Measurements from ENCODE around the gene ZNF614. TPM values are rescaled to one million over a fixed set of nuclear protein-coding genes. Genes with fewer than 3 reads are reported as not detected.
"Not testable (repeated sequence)": the region's sequence is repeated elsewhere in the genome, so short reads cannot be mapped to it uniquely, and the experiment has no call there.

The ZNF614 gene
- total and polyA plus RNA-seq, 3 donors from 2014 or later: 8.6 to 13.9 (median 13.2) TPM

GRCh38 chr19:52034051-52034728 is 6.0 kb upstream of the ZNF614 start:
- Histone ChIP-seq H3K4me3 (no peak overlapping the region), H3K4me1 (no peaks in the 10 kb centered on the region), H3K27me3 (no peaks in the 10 kb centered on the region), H3K27ac (no peak overlapping the region), H3K9me3 (no peaks in the 10 kb centered on the region), H3K36me3 (ENCODE audit: low read depth, missing control alignments) (peaks cover 5% of the 10 kb centered on the region)
- intact Hi-C loops (cut with DNase I; ENCODE audit: low total_unique reads): no loop called here
- DNase-seq: no peak
- 96 to 97% methylated on average over 12 of the region's 12 CpGs for WGBS, 2 donors
- TF ChIP-seq POLR2A (IDR thresholded peaks at IDR 0.05) (no peak), CTCF (IDR thresholded peaks at IDR 0.05) (no peak)

GRCh38 chr19:52028780-52029123 is 573 bp upstream of the ZNF614 start:
- Histone ChIP-seq H3K4me3 (peak overlapping the region; percentile 58 to 79), H3K9me3 (no peaks in the 10 kb centered on the region), H3K4me1 (peaks cover 6% of the 10 kb centered on the region), H3K27me3 (no peaks in the 10 kb centered on the region), H3K27ac (peak overlapping the region; percentile 81 to 92), H3K36me3 (ENCODE audit: low read depth, missing control alignments) (peaks cover 5% of the 10 kb centered on the region)
- 14 to 16% methylated on average over 5 of the region's 5 CpGs for WGBS, 2 donors
- intact Hi-C loops (cut with DNase I; ENCODE audit: low total_unique reads): no loop called here
- TF ChIP-seq CTCF (IDR thresholded peaks at IDR 0.05) (no peak), POLR2A (IDR thresholded peaks at IDR 0.05) (no peak)
- DNase-seq: no peak

- H3K4me1 ChIP-seq; H3K36me3 ChIP-seq (ENCODE audit: low read depth, missing control alignments); H3K27ac ChIP-seq; intact Hi-C loops (cut with DNase I; ENCODE audit: low total_unique reads); H3K27me3 ChIP-seq; H3K9me3 ChIP-seq; H3K4me3 ChIP-seq; DNase-seq: not testable (repeated sequence)
- WGBS, 2 donors: 79 to 84% methylated on average over 15 of the region's 15 CpGs
Observed at GRCh38 chr19:52026255-52026990, 1.8 kb downstream of the ZNF614 start.

GRCh38 chr19:52024478-52024877 is 3.7 kb downstream of the ZNF614 start:
- H3K4me3 ChIP-seq; H3K27me3 ChIP-seq; DNase-seq; intact Hi-C loops (cut with DNase I; ENCODE audit: low total_unique reads); H3K36me3 ChIP-seq (ENCODE audit: low read depth, missing control alignments); H3K9me3 ChIP-seq; H3K27ac ChIP-seq; H3K4me1 ChIP-seq: not testable (repeated sequence)
- WGBS, 2 donors: 94 to 97% methylated on average over 4 of the region's 4 CpGs

- Histone ChIP-seq H3K27ac (no peak overlapping the region), H3K4me3 (no peak overlapping the region), H3K9me3 (no peaks in the 10 kb centered on the region), H3K4me1 (peaks cover 4% of the 10 kb centered on the region), H3K36me3 (ENCODE audit: low read depth, missing control alignments) (peaks cover 5% of the 10 kb centered on the region), H3K27me3 (no peaks in the 10 kb centered on the region)
- TF ChIP-seq POLR2A (IDR thresholded peaks at IDR 0.05) (no peak), CTCF (IDR thresholded peaks at IDR 0.05) (no peak)
- intact Hi-C loops (cut with DNase I; ENCODE audit: low total_unique reads): no loop called here
- DNase-seq: no peak
- WGBS, 2 donors: 97 to 99% methylated on average over 12 to 15 of the region's 15 CpGs
Observed at GRCh38 chr19:52022193-52022592, 6.0 kb downstream of the ZNF614 start.
